HG02973 (cell line): Measurements from ENCODE around the gene INSR.

ENCODE experiments used
- ATAC-seq: cut with Tn5 transposase; IDR thresholded peaks from one replicate; pipeline ENCODE4 v1.9.1; 2021; ENCODE audit warnings: moderate library complexity; ENCODE audit not compliant: unreplicated experiment

INSR gene

DNA sequence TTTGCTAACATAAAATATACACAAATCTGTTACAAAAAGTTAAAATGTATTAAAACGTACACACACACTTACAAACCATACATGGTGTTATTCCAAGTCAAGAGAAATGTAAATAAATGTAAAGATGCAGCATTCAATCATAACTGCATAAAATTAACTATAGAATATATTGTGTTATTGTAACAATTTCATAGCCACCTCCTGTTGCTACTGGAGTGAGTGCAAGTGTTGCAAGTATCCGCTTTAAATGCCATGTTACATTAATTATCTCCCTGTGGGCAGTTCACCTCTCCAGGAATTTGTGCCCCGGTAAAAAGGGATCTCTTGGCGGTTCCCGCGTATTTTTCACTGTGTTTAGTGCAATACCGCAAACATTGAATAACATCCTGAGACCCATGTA lies 3.5 kb upstream of the INSR start:
- no peak for ATAC-seq

- ATAC-seq, result no peak
Measured at GRCh38 chr19:7295912-7296536, 1.8 kb upstream of the INSR start.

GRCh38 chr19:7294558-7295212 lies 471 bp upstream of the INSR start:
- no peak for ATAC-seq

- ATAC-seq, result peak; percentile 13
Measured at GRCh38 chr19:7292950-7293761, 1.1 kb downstream of the INSR start.

DNA sequence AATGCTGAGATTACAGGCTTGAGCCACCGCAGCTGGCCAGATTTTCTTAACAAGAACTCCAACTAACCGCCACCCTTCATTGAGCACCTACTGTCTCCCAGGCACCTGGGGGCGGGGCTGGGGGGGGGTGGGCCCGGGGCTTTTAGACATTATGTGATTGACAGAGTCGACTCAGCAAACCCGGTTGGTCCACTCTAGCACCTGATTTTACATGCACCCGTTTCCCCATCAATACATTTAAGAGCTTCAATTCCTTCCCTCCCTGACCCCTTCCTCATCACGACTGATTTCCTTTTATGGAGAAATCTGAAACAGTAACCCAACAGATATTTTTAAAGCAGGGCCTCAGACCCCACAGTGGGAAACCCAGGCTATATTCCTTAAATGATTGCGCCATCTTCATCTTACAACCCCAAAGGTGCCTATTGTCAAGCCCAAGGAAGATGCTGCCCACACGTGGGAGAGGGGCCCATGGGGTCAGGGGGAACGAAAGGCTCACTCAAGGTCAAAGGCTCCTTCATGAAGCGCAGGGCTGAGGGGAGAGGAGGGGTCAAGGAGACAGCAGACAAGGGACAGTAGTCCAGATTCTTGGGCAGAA lies 1.8 kb downstream of the INSR start:
- no peak for ATAC-seq

DNA sequence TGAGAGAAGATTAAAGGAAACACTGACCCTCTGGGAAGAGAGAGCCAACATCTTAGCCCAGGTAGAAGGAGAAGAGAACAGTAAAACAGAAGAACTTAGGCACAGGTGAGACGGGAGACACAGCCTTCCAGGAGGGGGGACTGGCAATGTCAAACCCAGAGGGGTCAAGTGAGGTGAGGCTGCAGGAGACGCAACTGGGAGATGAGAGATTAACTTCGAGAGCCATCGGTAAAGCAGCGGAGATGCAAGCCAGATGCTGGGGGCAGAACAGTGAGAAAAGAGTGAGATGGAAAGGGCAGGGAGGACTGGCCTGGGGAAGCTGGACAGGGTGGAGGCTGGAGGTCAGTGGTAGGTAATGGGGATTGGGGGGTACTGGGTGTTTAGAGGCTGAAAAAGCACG lies 5.2 kb downstream of the INSR start:
- ATAC-seq, result no peak

DNA sequence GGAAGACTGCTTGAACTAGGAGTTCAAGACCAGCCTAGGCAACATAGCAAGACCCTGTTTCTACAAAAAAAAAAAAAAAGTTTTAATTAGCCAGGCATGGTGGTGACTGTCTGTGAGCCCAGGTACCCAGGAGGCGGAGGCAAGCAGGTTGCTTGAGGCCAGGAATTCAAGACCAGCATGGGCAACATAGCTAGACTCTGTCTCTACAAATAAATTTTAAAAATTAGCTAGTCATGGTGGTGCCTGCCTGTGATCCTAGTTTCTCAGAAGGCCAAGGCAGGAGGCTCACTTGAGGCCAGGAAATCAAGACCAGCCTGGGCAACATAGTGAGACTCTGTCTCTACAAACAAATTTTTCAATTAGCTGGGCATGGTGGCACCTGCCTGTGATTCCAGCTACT lies 6.1 kb downstream of the INSR start:
- no peak for ATAC-seq

- ATAC-seq, result no peak
Measured at GRCh38 chr19:7287722-7288121, 6.5 kb downstream of the INSR start.

DNA sequence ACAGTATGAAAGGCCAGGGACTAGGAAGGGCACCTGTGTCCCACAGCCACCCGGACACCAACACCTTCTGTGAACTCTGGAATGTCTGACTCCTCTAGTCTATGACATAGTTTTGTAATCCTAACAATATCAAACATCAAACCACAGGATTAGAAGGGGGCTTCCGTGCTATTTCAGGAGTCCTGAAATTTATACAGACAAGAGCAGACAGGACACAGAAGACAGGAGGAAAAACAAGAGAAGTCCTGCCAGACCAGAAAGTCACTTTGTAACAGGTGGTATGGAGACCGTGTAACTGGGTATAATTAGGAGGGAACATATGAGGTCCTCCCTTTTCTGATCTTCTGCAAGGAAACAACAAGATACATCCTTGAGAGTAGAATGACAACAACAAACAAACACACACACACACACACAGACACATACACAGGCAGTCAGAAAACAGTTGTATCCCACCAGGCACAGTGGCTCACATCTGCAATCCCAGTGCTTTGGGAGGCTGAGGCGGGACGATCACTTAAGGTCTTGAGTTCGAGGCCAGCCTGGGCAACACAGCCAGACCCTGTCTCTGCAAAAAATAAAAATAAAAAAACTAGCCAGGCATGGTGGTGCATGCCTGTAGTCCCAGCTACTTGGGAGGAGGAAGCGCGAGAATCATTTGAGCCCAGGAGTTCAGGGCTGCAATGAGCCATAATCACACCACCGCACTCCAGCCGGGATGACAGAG lies 13.1 kb downstream of the INSR start:
- ATAC-seq, result no peak

- ATAC-seq, result peak; percentile 71
Measured at GRCh38 chr19:7272856-7273578, 21.2 kb downstream of the INSR start.

GRCh38 chr19:7268705-7269098 lies 25.5 kb downstream of the INSR start:
- no peak for ATAC-seq

- ATAC-seq, result no peak
Measured at GRCh38 chr19:7267792-7268704, 26.2 kb downstream of the INSR start.

DNA sequence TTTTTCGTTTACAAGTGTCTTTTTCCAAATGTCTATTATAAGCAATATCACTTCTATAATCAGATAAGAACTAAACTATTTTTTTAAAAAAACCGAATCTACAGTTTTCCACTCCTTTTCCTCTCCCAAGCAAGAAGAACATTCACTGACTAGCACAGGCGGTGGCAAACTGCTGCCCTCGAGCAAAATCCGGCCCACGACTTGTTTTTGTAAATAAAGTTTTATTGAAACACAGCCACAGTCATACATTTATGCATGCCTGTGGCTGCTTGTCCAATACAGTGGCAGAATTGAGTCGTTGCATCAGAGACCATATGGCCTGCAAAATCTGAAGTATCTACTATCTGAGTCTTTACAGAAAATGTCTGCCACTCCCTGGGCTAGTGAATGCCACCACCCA lies 27.4 kb downstream of the INSR start:
- no peak for ATAC-seq

GRCh38 chr19:7265963-7266362 lies 28.3 kb downstream of the INSR start:
- ATAC-seq, result no peak

- ATAC-seq, result no peak
Measured at GRCh38 chr19:7264858-7265257, 29.4 kb downstream of the INSR start.

DNA sequence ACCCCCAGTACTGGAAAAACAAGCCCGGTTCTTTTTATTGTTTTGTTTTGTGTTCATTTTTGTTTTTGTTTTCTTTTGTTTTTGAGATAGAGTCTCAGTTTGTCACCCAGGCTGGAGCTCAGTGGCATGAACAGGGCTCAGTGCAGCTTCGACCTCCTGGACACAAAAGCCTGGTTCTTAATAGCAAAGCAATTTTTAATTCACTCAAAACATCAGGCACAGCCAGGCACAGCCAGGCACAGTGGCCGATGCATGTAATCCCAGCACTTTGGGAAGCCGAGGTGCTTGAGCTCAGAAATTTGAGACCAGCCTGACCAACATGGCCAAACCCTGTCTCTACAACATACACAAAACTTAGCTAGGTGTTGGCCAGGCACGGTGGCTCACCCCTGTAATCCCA lies 30.7 kb downstream of the INSR start:
- ATAC-seq, result no peak

DNA sequence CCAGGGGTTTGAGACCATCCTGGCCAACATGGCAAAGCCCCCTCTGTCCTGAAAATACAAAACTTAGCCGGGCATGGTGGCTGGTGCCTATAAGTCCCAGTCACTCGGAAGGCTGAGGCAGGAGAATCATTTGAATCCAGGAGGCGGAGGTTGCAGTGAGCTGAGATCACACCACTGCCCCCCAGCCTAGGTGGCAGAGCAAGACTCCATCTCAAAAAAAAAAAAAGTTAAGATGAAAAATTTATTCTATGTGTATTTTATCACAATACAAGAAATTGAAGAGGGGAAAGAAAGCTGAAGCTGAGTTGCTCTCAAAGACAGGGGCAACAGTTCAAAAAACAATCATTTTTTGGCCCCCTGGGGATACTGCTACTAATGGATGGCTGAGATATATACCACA lies 31.1 kb downstream of the INSR start:
- ATAC-seq, result no peak

DNA sequence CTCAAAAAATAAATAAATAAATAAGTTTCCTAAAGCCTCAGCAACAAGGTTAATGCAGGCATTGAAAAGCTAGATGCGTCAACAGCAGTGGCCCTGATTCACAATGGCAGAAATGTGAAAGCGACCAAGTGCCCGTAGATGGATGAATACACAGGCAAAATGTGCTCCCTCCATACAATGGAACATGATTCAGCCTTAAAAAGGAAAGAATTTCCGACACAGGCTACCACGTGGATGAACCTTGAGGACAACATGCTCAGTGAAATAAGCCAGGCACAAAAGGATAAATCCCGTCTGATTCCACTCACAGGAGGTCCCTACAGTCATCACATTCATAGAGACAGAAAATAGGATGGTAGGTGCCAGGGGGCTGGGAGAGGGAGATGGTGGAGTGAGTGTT lies 31.7 kb downstream of the INSR start:
- ATAC-seq, result no peak

GRCh38 chr19:7260161-7260560 lies 34.1 kb downstream of the INSR start:
- no peak for ATAC-seq
